GM21515 (cell line): Measurements from ENCODE around the gene LRP3.
"Not testable (repeated sequence)": the region's sequence is repeated elsewhere in the genome, so short reads cannot be mapped to it uniquely, and the experiment has no call there.

Experiments used
- ATAC-seq: cut with Tn5 transposase; IDR thresholded peaks from one replicate; pipeline ENCODE4 v1.9.1; 2021; ENCODE audit not compliant: unreplicated experiment

LRP3 gene

DNA sequence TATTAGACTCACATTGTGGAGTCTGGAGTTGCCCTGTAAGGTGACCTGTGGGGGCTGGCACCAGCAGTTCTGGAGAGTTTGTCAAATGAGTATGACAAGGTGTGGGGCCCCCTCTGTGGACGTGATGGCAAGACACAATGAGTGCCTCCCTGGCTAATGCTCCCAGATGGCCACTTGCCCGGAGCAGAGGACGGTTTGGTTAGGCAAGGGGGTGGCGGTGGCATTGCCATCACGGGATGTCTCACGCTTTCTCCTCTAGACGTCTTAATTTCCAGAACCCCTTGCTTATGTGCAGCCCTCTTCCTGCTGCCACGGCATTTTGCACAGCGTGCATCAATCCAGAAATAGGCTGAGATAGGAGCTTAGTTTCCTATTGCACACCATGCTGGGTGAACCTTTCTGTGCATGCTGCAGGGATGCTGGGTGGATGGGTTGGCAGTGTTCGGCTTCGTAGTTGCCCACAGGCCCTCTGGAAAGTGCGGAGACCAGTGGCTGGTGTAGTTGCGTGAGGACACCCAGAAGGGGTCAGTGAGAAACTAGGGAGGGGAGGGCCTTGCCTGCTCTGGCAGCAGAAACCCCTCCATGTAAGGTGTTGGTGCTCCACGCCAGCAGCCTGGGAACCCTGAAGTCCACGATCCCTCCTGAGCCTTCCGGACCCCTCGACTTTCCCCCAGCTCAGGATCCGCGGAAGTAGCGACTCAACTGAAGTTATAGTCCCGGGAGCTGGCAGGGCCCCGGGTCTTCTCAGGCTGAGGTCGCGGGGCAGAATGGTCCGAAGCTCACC lies 18.1 kb upstream of the LRP3 start:
- no peak for ATAC-seq

DNA sequence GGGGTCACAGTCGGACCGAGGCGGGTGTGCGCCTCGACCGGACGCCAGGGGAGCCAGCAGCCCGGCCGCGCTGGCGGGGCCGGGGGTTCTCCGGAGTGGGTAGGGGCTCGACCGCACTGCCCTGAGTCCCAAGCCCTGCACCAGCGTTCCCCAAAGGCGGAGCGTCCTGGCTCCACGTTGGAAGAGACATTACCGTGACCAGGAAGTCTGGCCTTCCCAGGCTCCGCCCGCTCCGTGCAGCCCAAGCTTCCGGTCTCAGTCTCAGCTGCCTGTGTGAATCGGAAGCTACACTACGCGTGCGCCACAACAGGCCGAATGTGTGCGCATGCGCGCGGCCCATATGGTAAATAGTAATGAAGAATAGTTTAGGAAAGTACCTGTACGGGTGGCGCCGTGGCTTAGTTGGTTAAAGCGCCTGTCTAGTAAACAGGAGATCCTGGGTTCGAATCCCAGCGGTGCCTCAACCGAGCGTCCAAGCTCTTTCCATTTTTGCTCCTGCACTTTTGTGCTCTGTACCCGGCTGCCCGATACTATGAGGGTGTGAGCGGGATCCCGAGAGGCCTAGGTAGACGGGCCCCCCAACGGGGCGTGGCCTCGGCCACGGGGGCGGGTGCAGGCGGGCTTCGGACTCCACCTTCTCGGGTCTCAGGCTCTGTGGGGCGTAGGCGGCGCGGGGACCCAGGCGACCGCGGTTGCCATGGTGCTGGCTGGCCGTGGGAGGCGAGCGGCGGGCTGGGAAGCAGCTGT lies 17.3 kb upstream of the LRP3 start:
- ATAC-seq = peak; percentile 75

DNA sequence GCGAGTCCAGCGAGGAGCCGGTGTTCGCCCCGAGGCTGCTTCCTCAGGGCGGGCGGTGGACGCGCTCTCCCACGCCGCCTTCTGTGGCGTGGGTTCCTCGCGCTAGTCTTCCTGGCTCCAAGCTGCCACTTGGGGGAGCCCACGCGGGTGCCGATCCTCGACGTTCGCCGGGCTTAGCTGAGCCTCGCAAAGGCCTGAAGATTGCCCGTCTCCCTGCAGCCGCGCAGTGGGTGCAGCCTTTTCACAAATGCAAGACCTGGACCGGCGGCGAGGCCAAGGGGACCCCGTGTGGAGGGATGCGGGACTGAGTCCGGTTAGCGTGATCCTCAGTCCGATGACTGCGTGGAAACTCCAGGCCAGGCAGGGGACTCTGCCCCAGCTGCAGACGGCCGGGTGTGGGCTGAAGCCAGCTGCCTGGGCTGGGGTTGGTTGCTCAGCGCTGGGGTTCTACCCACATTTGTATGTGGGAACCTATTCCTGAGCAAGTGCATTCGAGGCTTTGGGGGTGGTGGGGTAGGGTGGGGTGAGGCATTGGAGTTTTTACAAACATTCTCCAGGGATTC lies 16.6 kb upstream of the LRP3 start:
- ATAC-seq = peak; percentile 26

DNA sequence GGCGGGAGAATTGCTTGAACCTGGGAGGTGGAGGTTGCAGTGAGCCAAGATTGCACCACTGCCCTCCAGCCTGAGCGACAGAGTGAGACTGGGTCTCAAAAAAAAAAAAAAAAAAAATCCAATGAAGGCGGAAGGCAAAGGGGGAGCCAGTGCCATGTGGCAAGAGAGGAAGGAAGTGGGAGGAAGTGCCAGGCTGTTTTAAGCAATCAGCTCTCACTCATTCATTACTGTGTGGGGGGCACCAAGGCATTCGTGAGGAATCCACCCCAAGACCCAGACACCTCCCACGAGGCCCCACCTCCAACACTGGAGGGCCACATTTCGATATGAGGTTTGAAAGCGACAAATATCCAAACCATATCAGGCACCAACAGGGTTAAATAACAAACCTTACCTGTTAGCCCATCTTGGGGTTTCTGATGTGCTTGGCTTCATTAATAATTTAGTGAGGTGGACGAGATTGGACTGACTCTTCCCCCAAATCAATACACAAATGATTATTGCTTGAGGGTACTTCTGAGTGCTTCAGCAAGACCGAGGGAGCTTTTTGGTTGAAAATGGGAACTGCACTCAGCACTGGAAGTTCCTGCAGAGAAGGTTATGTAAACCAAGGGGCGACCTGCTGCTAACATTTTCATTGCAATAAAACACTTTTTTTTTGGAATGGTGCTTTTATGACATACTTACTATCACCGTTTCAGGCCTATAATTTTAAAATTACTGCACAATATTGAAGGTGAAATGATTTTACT lies 7.5 kb upstream of the LRP3 start:
- ATAC-seq = no peak

DNA sequence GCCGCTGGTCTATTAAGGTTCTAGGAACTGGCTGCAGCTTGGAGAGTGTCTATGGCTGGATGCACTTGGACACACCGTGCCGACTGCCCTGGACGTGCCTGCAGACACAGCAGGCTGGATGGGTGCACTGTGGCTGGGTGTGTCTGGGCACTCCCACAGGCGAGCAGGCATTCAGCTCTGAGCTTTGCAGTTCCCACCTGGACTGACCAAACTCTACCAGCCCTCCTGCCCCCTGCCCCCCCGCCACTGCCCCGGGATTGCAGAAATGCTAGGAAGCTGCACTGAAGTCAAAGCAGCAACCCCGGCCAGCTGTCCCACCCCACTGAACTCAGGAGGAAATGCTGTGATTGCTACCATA lies 7.0 kb upstream of the LRP3 start:
- no peak for ATAC-seq

DNA sequence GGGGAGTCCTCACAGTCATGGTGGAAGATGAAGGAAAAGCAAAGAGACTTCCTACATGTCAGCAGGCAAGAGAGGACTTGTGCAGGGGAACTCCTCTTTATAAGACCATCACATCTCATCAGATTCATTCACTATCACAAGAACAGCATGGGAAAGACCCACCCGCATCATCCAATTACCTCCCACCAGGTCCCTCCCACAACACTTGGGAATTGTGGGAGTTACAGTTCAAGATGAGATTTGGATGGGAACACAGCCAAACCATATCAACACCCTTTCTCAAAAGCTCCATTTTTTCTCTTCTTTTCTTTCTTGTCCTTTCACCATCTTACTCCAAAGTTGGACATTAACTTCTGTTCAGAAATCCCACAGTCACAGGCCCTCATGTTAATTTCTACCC lies 4.7 kb upstream of the LRP3 start:
- ATAC-seq = no peak

DNA sequence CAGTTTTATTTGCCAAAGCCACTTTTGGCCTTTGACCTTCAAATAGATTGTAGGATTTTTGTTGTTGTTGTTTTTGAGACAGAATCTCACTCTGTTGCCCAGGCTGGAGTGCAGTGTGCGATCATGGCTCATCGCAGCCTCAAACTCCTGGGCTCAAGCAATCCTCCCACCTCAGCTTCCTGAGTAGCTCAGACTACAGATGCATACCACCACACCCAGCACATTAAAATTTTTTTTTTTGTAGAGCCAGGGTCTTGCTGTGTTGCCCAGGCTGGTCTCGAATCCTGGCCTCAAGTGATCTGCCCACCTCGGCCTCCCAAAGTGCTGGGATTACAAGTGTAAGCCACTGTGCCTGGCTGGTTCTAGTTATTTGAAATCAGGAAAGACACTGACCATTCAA lies 3.0 kb upstream of the LRP3 start:
- ATAC-seq = not testable (repeated sequence)

DNA sequence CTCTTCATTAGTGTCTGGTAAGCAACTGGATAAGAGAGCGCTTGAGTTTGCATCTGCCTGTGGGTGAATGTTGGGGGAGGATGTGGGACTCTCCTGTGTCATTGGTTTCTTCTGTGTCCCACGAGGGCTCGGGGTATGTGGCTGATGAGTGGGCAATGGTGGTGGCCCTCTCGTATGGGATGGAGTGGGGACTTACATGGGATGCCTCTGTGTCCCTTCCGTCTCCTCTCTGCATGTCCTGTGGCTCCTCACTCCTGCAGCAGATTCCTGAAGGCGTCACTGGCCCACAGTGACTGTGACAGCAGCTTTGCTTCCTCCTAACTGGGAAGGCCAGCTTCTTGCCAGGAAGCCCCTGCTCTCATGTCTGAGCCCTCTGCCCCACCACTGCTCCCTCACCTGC lies 2.6 kb upstream of the LRP3 start:
- no peak for ATAC-seq

DNA sequence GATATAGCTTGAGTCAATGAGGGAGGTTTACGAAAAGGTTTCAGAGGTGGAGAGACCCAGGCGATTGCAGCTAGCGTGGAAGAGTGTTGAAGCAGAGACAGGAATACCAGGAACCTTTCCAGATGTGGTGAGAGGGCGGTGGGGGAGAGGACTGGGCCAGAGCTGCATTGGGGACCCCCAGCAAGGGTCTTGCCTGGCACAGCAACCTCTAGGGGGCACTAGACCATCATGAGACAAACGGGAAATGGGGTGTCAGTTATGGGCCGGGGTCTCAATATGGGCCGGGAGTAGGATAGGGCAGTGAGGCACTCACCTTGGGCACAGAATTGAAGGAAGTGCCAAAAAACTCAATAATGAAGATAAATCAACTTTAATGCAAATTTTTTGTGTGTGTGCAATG lies 2.1 kb upstream of the LRP3 start:
- ATAC-seq = no peak

DNA sequence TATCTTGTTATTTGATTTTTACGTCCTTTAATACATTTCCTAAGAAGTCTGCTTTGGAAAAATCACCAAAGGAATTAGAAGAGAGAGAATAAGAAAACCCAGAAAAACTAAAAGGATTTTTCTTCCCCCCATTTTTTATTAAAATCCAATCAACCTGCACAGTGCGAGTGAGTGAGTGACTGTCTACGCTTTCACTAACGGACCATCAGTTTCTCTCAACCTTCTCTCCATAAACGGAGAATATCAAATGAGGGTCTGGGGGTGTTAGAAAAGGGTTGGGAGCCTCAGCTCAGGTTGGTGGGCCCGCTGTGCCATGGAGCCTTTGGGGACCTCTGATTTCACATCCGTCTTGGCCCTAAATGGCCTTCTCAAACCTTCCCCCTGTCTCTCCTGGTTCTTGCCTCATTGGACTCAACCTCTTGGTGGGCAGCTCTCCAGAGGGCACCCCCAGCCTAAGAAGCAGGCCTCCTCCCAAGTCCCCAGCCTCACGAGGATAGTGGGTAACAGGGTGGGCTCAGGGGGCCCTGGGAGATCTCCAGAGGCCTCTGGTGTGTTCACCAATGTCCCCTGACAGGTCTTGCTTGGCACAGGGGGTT lies 763 bp upstream of the LRP3 start:
- no peak for ATAC-seq

DNA sequence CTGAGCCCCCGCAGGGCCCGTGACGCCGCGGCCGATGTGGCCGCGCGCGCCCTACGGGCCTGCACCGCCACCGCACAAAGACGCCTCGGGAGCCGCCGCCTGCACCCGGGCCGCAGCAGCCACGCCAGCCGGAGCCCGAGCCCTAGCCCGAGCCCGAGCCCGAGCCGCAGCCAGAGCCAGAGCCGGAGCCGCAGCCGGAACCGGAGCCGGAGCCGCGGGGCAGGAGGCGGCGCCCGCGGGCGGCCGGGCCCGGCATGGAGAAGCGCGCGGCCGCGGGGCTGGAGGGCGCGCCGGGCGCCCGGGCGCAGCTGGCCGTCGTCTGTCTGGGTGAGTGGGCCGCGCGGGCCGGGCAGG lies 379 bp downstream of the LRP3 start:
- ATAC-seq = no peak

DNA sequence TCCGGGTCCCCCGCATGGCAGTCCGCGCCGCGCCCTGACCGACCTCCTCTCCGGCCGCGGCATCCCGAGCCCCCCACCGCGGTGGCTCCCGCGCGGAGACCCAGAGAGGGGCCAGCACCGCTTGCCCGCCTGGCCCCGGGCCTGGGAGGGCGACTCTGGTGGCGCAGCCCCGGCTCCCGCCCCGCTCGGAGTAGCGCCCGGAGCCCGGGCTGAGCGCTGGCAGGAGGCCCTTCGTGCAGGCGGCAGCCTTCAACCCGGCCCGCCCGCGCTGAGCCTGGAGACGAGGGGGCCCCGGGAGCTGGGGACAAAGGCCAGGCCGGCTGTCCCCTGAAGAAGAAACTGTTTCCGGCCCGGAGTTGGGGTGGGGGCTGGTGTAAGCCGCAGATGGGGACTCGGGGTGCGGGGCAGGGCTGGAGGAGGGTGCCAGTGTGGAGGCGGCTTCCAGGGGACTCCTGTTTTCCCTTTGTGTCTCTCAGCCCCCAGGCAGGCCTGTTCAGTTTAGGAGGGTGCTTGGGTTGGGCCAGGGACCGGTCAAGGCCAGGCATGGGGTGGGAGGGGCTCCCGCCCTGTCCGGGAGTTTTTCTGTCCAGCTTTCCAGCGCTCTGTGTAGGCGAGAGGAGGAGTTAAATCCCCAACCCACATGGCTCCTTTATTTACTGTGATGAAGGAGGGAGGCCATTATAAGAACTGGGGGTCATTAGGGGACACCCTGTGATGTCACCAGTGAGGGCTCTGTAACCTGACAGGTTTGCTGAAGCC lies 935 bp downstream of the LRP3 start:
- ATAC-seq = no peak

DNA sequence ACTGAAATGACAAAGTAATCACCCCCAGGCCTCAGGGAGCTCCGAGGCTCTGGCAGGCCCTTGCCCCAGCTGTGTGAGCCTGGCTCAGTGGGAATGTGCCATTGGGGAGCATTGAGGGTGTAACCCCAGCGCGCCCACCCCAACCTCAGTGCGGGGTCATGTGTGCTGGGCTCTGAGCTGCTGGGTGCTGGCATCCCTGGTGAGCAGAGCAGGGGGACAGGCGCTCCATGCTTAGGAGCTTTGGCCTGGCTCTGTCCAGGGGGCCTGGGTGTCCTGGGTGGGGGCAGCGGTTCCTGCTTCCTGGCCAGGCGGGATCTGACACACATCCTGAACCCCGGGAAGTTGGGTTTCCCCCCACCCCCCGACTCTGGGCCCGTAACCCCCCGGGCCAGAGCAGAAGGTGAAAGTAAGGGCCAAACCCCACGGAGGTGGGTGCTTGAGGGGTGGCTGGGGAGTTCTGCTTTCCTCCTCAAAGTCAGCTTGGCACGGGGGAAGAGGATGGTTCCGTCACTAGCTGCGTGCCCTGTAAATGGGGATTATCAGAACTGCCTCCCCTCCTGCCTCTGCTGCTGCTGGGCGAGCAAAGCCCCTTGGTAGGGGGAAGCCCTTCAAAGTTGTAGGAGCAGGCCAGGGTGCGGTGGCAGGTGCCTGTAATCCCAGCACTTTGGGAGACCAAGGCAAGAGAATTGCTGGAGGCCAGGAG lies 1.7 kb downstream of the LRP3 start:
- no peak for ATAC-seq

DNA sequence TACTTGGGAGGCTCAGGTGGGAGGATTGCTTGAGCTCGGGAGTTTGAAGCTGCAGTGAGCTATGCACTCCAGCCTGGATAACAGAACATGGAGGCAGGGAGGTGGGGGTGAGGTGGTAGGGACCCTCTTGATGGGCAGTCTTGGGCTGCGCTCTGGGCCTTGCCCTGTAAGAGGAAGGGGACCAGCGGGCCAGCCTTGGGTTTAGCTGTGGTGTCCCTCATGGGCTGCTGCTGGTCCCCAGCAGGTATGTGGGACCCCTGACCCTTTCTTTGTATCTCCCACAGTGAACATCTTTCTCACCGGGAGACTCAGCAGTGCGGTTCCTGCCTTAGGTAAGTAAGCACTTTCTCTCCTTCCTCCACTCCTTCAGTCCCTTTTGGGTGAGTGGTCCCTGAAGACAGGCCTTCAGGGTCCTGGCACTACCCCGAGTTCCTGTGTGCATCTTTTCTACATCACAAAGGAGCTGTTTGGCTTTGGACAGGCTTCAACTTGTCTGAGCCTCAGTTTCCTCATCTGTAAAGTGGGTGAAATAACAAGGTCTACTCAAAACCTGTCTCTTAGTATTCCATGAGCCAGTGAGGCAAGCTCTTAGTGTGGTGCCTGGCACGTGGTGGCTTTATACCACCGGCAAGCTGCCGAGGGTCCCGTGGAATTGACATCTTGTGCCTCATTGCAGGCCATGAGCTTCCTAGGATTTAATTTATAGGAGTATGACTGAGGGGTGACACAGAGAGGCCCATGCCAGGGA lies 2.5 kb downstream of the LRP3 start:
- no peak for ATAC-seq

DNA sequence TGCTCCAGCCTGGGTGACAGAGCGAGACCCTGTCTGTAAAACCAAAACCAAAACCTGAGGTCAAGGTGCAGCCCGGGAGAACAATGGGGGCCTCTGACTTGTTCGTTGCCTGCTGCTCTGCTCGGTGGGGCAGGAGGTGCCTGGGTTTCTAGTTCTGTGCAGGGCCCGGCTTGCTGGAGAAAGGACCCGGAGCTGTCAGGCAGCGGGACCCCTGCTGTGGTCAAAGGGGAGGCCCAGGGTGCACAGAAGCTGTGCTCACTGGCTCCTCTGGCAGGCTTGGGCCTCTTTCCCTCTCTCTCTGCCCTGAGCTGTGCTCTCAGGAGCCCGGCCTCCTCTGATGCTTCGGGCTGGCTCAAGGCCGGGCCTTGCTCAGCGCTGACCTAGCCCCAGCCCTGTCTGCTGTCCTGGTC lies 3.5 kb downstream of the LRP3 start:
- no peak for ATAC-seq

DNA sequence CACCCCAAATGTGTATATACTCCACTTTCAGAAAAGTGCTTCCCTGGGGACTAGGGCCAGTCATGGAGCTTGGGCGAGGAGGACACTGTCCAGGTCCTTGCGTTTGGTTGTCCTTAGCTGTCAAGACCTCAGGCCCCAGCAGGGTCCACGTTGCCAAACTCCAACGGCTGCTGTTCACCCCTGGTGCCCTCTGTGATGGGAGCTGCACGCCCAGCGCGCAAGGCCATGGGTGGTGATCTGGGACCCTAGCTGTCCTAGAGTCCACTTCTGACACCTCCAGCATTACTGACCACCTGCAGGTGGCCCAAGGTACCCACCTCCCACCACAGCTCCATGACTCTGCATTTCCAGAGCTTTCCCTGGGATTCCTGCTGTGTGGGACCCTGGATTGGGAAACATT lies 4.0 kb downstream of the LRP3 start:
- no peak for ATAC-seq

DNA sequence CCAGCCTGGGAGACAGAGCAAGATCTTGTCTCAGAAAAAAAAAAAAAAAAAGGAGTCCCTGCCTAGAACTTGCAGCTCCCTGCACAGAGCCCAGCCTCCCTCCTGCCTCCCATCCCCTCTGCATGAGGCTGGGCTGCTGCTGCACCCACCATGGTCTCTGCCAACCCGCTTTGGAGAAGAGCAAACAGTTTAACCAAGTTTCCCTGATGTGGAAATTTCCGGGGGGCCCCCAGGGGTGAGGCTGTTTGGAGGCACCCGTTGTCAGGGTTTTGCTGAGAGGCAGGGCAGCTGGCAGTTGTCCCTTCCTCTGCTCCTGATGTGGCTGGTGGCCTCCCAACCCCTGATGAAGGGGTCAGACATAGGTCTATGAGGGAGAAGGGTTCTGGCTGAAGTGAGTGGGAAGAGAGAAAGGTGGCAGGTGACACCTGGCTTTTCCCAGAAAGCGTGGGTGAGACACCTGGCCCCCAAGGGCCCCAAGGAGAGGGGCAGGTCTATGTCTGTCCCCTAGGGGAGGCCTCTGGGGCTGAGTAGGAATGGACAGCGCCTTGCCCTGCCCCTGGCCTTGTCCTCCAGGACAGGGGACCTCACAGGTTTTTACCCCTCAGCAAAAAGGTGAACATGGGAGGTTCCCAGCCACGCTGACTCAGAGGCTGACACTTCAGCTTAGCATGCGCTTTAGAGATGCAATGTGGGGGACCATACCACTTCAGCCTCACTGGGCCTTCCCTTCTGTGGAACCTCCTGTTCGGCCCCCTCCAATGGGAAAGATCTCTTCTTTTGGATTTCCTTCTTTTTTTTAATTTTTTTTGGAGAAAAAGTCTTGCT lies 5.5 kb downstream of the LRP3 start:
- no peak for ATAC-seq

DNA sequence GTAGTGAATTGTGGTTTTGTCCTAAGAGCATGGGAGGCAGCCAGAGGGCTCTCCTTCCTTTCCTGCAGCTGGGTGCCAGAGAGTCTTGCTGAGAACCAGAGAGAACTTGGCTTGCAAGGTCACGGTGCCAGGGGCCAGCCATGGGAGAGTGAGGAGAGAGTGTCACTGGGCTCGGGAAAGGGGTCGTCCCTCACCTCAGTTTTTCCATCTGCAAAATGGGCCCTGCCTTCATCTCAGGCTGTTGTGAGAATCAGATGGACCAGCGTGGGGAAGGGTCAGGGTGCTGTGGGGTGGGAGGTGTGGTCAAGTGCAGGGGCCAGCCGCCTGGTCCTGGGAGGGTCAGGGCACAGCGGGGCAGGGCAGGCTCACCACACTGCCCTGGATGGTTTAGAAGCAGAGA lies 7.3 kb downstream of the LRP3 start:
- ATAC-seq = no peak
